ENCODE results near the gene ATG7.

The ATG7 gene

GRCh38 chr3:11541321-11542303 is 269.4 kb downstream of the ATG7 start:
- in situ Hi-C loops (cut with HindIII; ENCODE audit: low sequenced_read_pairs), result no loop called here
- no peak for DNase-seq (ENCODE audit: low read depth)
- no peak for TF ChIP-seq CTCF (IDR thresholded peaks at IDR 0.05; ENCODE audit: low read depth, low read length, missing control alignments)
- no peak overlapping the region for H3K4me3 ChIP-seq (ENCODE audit: low read depth, low read length)

- in situ Hi-C loops (cut with HindIII; ENCODE audit: low sequenced_read_pairs), result no loop called here
- no peak for TF ChIP-seq CTCF (IDR thresholded peaks at IDR 0.05; ENCODE audit: low read depth, low read length, missing control alignments)
- no peak for DNase-seq (ENCODE audit: low read depth)
- H3K4me3 ChIP-seq (ENCODE audit: low read depth, low read length), result no peak overlapping the region
These were observed 270.4 kb downstream of the ATG7 start for GRCh38 chr3:11542551-11542950.

- no peak overlapping the region for H3K4me3 ChIP-seq (ENCODE audit: low read depth, low read length)
- no peak for DNase-seq (ENCODE audit: low read depth)
- in situ Hi-C loops (cut with HindIII; ENCODE audit: low sequenced_read_pairs), result no loop called here
- no peak for TF ChIP-seq CTCF (IDR thresholded peaks at IDR 0.05; ENCODE audit: low read depth, low read length, missing control alignments)
These were observed 271.1 kb downstream of the ATG7 start for GRCh38 chr3:11543141-11543947.

- in situ Hi-C loops (cut with HindIII; ENCODE audit: low sequenced_read_pairs), result no loop called here
- no peak overlapping the region for H3K4me3 ChIP-seq (ENCODE audit: low read depth, low read length)
- DNase-seq (ENCODE audit: low read depth), result no peak
- TF ChIP-seq CTCF (IDR thresholded peaks at IDR 0.05; ENCODE audit: low read depth, low read length, missing control alignments), result no peak
These were observed 271.8 kb downstream of the ATG7 start for GRCh38 chr3:11543948-11544387.

GRCh38 chr3:11544412-11545181 is 272.4 kb downstream of the ATG7 start:
- no peak for TF ChIP-seq CTCF (IDR thresholded peaks at IDR 0.05; ENCODE audit: low read depth, low read length, missing control alignments)
- no peak overlapping the region for H3K4me3 ChIP-seq (ENCODE audit: low read depth, low read length)
- in situ Hi-C loops (cut with HindIII; ENCODE audit: low sequenced_read_pairs), result no loop called here
- no peak for DNase-seq (ENCODE audit: low read depth)

Data from astrocyte of the cerebellum (primary cell).